Right atrium auricular region (tissue), 2 donors: Measurements from ENCODE around the gene DISP3. TPM values are rescaled to one million over a fixed set of nuclear protein-coding genes. Genes with fewer than 3 reads are reported as not detected.

Source experiments
- DNase-seq: peaks from one replicate; pipeline ENCODE4 v3.0.0-alpha.2; 2019; ENCODE audit warnings: low spot score
- H3K27ac ChIP-seq, 2 donors: fragments of 200-600 bp; sonication (generic); 1 replicate in 1 of 2; 2 replicates in 1 of 2; pipeline ENCODE4 v1.5.1; 2016 to 2019
- H3K27me3 ChIP-seq, 2 donors: fragments of 200-600 bp; sonication (generic); one replicate each; pipeline versions ENCODE4 v1.5.1 to v1.6.0; 2017 to 2019
- H3K36me3 ChIP-seq: fragments of 200-600 bp; sonication (generic); one replicate; pipeline ENCODE4 v1.5.1; 2016
- H3K4me1 ChIP-seq, 2 donors: fragments of 200-600 bp; sonication (generic); one replicate each; pipeline versions ENCODE4 v1.5.1 to v1.6.0; 2017 to 2019
- H3K4me3 ChIP-seq, 2 donors: fragments of 200-600 bp; sonication (generic); 1 replicate in 1 of 2; 2 replicates in 1 of 2; pipeline ENCODE4 v1.5.1; 2017 to 2019; ENCODE audit warnings: mild to moderate bottlenecking in 1 of 2, moderate library complexity in 1 of 2
- H3K9me3 ChIP-seq, 2 donors: fragments of 200-600 bp; sonication (generic); one replicate each; pipeline ENCODE4 v1.5.1; 2019
- CTCF ChIP-seq, 2 donors: fragments of 200-600 bp; sonication (generic); IDR thresholded peaks; one replicate each; pipeline ENCODE4 v1.5.1; 2019; ENCODE audit warnings: antibody characterized with exemption in 2 of 2
- total RNA-seq, 2 donors: library from RNA; depleted of rRNA; stranded (reverse); fragments of >200 nt; gene quantifications; one replicate each; pipeline ENCODE4 v1.1.0, GENCODE V29; 2016

Gene DISP3
- total RNA-seq, 2 donors from 2014 or later, result 0.16 TPM; not detected in 1

- no peaks in the 10 kb centered on the region for H3K27me3 ChIP-seq
- DNase-seq, result no peak
- no peaks in the 10 kb centered on the region for H3K36me3 ChIP-seq
- no peak overlapping the region for H3K4me3 ChIP-seq
- H3K4me1 ChIP-seq, result peaks cover 0 to 4% of the 10 kb centered on the region in 2 donors
- no peak overlapping the region for H3K27ac ChIP-seq
- no peaks in the 10 kb centered on the region for H3K9me3 ChIP-seq
- TF ChIP-seq CTCF (IDR thresholded peaks at IDR 0.05), result no peak
Measured at GRCh38 chr1:11487196-11487751, 8.3 kb downstream of the DISP3 start.

GRCh38 chr1:11488201-11488770, 9.3 kb downstream of the DISP3 start:
- Histone ChIP-seq H3K4me1 (peaks cover 0 to 4% of the 10 kb centered on the region in 2 donors), H3K27ac (no peak overlapping the region), H3K27me3 (no peaks in the 10 kb centered on the region), H3K9me3 (peaks cover 0 to 2% of the 10 kb centered on the region in 2 donors), H3K36me3 (no peaks in the 10 kb centered on the region), H3K4me3 (no peak overlapping the region)
- no peak for TF ChIP-seq CTCF (IDR thresholded peaks at IDR 0.05)
- DNase-seq, result no peak

- no peaks in the 10 kb centered on the region for H3K36me3 ChIP-seq
- peaks cover 0 to under 1% of the 10 kb centered on the region in 2 donors for H3K4me1 ChIP-seq
- no peak for DNase-seq
- H3K4me3 ChIP-seq, result no peak overlapping the region
- H3K27ac ChIP-seq, result no peak overlapping the region
- TF ChIP-seq CTCF (IDR thresholded peaks at IDR 0.05), result no peak
- H3K27me3 ChIP-seq, result no peaks in the 10 kb centered on the region
- peaks cover 0 to 10% of the 10 kb centered on the region in 2 donors for H3K9me3 ChIP-seq
Measured at GRCh38 chr1:11488966-11489625, 10.1 kb downstream of the DISP3 start.

- DNase-seq, result no peak
- Histone ChIP-seq H3K36me3 (no peaks in the 10 kb centered on the region), H3K27ac (no peak overlapping the region), H3K4me1 (no peaks in the 10 kb centered on the region), H3K4me3 (no peak overlapping the region), H3K27me3 (no peaks in the 10 kb centered on the region), H3K9me3 (peaks cover 0 to 10% of the 10 kb centered on the region in 2 donors)
- TF ChIP-seq CTCF (IDR thresholded peaks at IDR 0.05), result no peak
Measured at GRCh38 chr1:11492235-11492634, 13.3 kb downstream of the DISP3 start.

GRCh38 chr1:11493972-11494655, 15.2 kb downstream of the DISP3 start:
- H3K9me3 ChIP-seq, result peaks cover 0 to 10% of the 10 kb centered on the region in 2 donors
- H3K4me1 ChIP-seq, result no peaks in the 10 kb centered on the region
- no peaks in the 10 kb centered on the region for H3K27me3 ChIP-seq
- DNase-seq, result no peak
- H3K4me3 ChIP-seq, result no peak overlapping the region
- no peak for TF ChIP-seq CTCF (IDR thresholded peaks at IDR 0.05)
- no peak overlapping the region for H3K27ac ChIP-seq
- no peaks in the 10 kb centered on the region for H3K36me3 ChIP-seq
